ENCODE data around the gene MX1. TPM values are rescaled to one million over a fixed set of nuclear protein-coding genes. Genes with fewer than 3 reads are reported as not detected.

Gene MX1
- total and polyA plus RNA-seq, 2 of the 13 experiments (the other 11 are each of a cell fraction or from before 2014, with no cell fraction given), result 2.6 to 5.8 TPM

DNA sequence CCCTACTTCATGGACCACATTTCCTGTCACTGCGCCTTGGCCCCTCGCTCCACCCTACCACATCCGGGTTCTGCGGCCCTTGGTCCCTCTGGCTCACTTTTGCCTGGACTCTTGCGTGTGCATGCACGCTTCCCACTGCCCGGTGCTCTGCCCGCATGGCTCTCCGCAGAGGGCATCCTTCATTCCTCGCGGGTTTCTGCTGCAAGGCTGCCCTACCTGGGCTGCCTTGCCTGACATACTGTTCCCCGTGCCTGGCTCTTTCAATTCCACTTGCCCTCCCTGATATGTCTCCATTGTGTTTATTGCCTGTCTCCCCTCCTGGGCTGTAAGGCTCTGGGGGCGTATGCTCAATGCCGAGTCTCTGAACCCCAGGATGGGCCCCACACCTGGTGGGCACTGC is 37.8 kb upstream of the MX1 start (continued):
- TF ChIP-seq MAFK (conservative IDR thresholded peaks at IDR 0.05 in 1 of 2, IDR thresholded peaks at IDR 0.05 in 1 of 2; ENCODE audit: low read length in 2 of 2), result no peak
- no peak for TF ChIP-seq ADNP (CRISPR knock-in tag; IDR thresholded peaks at IDR 0.05)
- TF ChIP-seq ETV6 (CRISPR knock-in tag; conservative IDR thresholded peaks at IDR 0.05), result no peak
- TF ChIP-seq, protein P1, sequence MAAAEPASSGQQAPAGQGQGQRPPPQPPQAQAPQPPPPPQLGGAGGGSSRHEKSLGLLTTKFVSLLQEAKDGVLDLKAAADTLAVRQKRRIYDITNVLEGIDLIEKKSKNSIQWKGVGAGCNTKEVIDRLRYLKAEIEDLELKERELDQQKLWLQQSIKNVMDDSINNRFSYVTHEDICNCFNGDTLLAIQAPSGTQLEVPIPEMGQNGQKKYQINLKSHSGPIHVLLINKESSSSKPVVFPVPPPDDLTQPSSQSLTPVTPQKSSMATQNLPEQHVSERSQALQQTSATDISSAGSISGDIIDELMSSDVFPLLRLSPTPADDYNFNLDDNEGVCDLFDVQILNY (CRISPR knock-in tag; conservative IDR thresholded peaks at IDR 0.05), result no peak
- TF ChIP-seq, protein P2, sequence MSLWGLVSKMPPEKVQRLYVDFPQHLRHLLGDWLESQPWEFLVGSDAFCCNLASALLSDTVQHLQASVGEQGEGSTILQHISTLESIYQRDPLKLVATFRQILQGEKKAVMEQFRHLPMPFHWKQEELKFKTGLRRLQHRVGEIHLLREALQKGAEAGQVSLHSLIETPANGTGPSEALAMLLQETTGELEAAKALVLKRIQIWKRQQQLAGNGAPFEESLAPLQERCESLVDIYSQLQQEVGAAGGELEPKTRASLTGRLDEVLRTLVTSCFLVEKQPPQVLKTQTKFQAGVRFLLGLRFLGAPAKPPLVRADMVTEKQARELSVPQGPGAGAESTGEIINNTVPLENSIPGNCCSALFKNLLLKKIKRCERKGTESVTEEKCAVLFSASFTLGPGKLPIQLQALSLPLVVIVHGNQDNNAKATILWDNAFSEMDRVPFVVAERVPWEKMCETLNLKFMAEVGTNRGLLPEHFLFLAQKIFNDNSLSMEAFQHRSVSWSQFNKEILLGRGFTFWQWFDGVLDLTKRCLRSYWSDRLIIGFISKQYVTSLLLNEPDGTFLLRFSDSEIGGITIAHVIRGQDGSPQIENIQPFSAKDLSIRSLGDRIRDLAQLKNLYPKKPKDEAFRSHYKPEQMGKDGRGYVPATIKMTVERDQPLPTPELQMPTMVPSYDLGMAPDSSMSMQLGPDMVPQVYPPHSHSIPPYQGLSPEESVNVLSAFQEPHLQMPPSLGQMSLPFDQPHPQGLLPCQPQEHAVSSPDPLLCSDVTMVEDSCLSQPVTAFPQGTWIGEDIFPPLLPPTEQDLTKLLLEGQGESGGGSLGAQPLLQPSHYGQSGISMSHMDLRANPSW (CRISPR knock-in tag; IDR thresholded peaks at IDR 0.05; ENCODE audit: borderline replicate concordance), result no peak
- no peak for TF ChIP-seq ZFYVE20 (CRISPR knock-in tag; IDR thresholded peaks at IDR 0.05; ENCODE audit: borderline replicate concordance, low read depth)
- no peak for TF ChIP-seq ZEB1 (IDR thresholded peaks at IDR 0.05; ENCODE audit: insufficient replicate concordance, low read depth)

DNA sequence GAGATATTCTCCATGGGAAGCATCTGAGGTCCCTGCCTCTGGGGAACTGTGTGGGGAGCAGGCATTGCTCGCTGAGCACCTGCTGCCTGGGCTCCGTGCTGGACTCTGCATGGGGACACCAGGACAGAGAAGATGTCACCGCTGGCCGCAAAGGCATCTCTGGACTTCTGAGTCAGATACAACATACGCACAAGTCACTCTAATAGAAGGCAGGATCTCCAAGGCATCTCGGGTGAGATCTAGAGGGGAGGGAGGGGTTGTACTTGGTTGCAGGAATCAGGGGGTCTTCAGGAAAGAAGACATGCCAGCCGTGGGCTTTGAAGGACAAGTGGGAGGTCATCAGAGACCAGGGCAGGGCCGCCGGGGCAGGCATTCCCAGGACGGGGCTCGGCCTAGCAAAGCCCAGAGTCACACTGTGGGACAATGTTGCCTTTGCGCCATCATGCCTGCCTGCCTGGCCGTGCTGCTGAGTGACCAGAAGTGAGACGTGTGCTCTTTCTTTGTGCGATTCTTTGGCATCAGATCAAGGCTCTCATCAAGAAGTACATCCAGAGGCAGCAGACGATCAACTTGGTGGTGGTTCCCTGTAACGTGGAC is 35.9 kb upstream of the MX1 start:
- in situ Hi-C loops (cut with HindIII; ENCODE audit: extremely low pct_ligation_motif_present, low pct_unique_long_range_greater_than_20kb) (no loop called here), intact Hi-C loops (cut with micrococcal nuclease; ENCODE audit: unreplicated experiment) (no loop called here)
- Histone ChIP-seq H3K9me3 (ENCODE audit: low read length) (no peaks in the 10 kb centered on the region), H2AFZ (ENCODE audit: low read length) (no peak overlapping the region), H3K4me1 (ENCODE audit: insufficient read depth, low read length) (no peaks in the 10 kb centered on the region), H4K20me1 (ENCODE audit: insufficient read depth, low read length) (no peaks in the 10 kb centered on the region), H3K4me3 (replicated peaks in 1 of 3; ENCODE audit: insufficient read depth in 1 of 3, low read depth in 2 of 3, low read length in 3 of 3) (no peak overlapping the region), H3K27me3 (ENCODE audit: control insufficient read depth in 1 of 2, insufficient read depth in 2 of 2, low read length in 2 of 2) (no peaks in the 10 kb centered on the region), H3K36me3 (replicated peaks in 1 of 2; ENCODE audit: control insufficient read depth in 1 of 2, insufficient read depth in 2 of 2, low read length in 2 of 2) (peaks cover 3 to 4% of the 10 kb centered on the region in 2 experiments; a peak in 1 of 5 replicates), H3K9ac (ENCODE audit: insufficient read depth, low read depth, low read length) (no peak overlapping the region), H3K4me2 (ENCODE audit: low read depth, low read length) (no peak overlapping the region), H3K27ac (ENCODE audit: extremely low read length, insufficient read depth, low read length) (no peak overlapping the region), H3K79me2 (ENCODE audit: insufficient read depth, low read length) (no peaks in the 10 kb centered on the region)
- ChIA-PET CTCF (ENCODE audit: low intra/inter-chr PET ratio, low total read pairs) (no interaction called here), POLR2A (no interaction called here)
- 93% methylated on average over 12 of the region's 17 CpGs for WGBS (ENCODE audit: low lambda C conversion rate)
- no TSS peak for BruUV-seq (replicated peaks)
- DNase-seq (ENCODE audit: low spot score) (no peak), FAIRE-seq (no peak), ATAC-seq (no peak)
- no peak for TF ChIP-seq NR2F2 (IDR thresholded peaks at IDR 0.05; ENCODE audit: borderline replicate concordance, low read depth)
- TF ChIP-seq FOXJ3 (CRISPR knock-in tag; IDR thresholded peaks at IDR 0.05; ENCODE audit: borderline replicate concordance), result no peak
- no peak for TF ChIP-seq ZBTB37 (CRISPR knock-in tag; IDR thresholded peaks at IDR 0.05)
- TF ChIP-seq ZFYVE20 (CRISPR knock-in tag; IDR thresholded peaks at IDR 0.05; ENCODE audit: borderline replicate concordance, low read depth), result no peak
- no peak for TF ChIP-seq ZNF580 (CRISPR knock-in tag; IDR thresholded peaks at IDR 0.05; ENCODE audit: borderline replicate concordance, low read depth)
- TF ChIP-seq ZNF75D (CRISPR knock-in tag; IDR thresholded peaks at IDR 0.05; ENCODE audit: borderline replicate concordance), result no peak
- TF ChIP-seq XRCC5 (optimal IDR thresholded peaks at IDR 0.05; ENCODE audit: low read length), result no peak
- TF ChIP-seq ZNF747 (CRISPR knock-in tag; IDR thresholded peaks at IDR 0.05; ENCODE audit: borderline replicate concordance), result no peak
- TF ChIP-seq NFE2L1 (CRISPR knock-in tag; IDR thresholded peaks at IDR 0.05; ENCODE audit: borderline replicate concordance), result no peak
- no peak for TF ChIP-seq MLLT10 (CRISPR knock-in tag; IDR thresholded peaks at IDR 0.05)
- TF ChIP-seq ATF7 (IDR thresholded peaks at IDR 0.05), result no peak
- no peak for TF ChIP-seq ATF7 (CRISPR knock-in tag; IDR thresholded peaks at IDR 0.05)

All from HepG2 (cell line).